NT2/D1 (cell line): ENCODE results near the gene SYTL2.

Experiments used
- SUZ12 ChIP-seq: IDR thresholded peaks from 2 replicates; pipeline ENCODE4 v1.6.1; 2011; ENCODE audit not compliant: insufficient read length, insufficient read depth; ENCODE audit errors: extremely low read depth
- YY1 ChIP-seq: IDR thresholded peaks from 2 replicates; pipeline ENCODE4 v1.6.1; 2011; ENCODE audit not compliant: insufficient read length, insufficient read depth
- ZNF274 ChIP-seq: IDR thresholded peaks from 2 replicates; pipeline ENCODE4 v1.6.1; 2011; ENCODE audit warnings: mild to moderate bottlenecking, low read depth, low read length

DNA sequence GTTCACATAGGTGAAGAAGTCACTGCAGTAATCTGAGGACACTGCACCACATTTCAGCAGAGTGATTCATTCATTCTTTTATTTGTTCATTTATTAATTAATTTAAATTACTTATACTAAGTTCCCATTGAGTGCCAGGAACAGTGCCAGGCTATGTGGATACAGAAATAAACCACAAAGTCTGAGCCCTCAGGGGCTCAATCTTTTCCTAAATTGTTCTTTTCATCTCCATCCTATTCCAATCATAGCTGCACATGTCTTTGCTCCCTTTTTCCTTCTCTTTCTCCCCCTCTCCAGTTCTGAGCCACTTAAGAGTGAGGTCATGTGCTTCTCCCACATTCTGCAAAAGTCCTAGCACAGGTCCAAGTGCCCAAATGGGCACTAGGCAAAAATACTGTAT, 4.9 kb downstream of the SYTL2 start:
- TF ChIP-seq YY1 (no peak), ZNF274 (no peak), SUZ12 (no peak)
